IgD-negative memory B cell (primary cell): ENCODE results near the gene EXOSC5. TPM values are rescaled to one million over a fixed set of nuclear protein-coding genes. Genes with fewer than 3 reads are reported as not detected.
"Not testable (repeated sequence)": the region's sequence is repeated elsewhere in the genome, so short reads cannot be mapped to it uniquely, and the experiment has no call there.

Experiments used
- H3K27ac Mint-ChIP-seq, 3 donors: one replicate each; pipeline ENCODE4 v1.8.0; 2020 to 2022; ENCODE audit warnings: mild to moderate bottlenecking in 3 of 3, mixed read lengths in 3 of 3, moderate library complexity in 1 of 3
- H3K27me3 Mint-ChIP-seq: one replicate; pipeline ENCODE4 v1.8.0; 2021; ENCODE audit warnings: mixed read lengths
- H3K36me3 Mint-ChIP-seq: one replicate; pipeline ENCODE4 v1.8.0; 2020; ENCODE audit warnings: mild to moderate bottlenecking, mixed read lengths
- H3K4me1 Mint-ChIP-seq, 3 donors: one replicate each; pipeline ENCODE4 v1.8.0; 2020 to 2022; ENCODE audit warnings: mixed read lengths in 3 of 3, mild to moderate bottlenecking in 1 of 3
- H3K4me3 Mint-ChIP-seq, 4 donors: one replicate each; pipeline ENCODE4 v1.8.0; 2020 to 2022; ENCODE audit warnings: mild to moderate bottlenecking in 4 of 4, mixed read lengths in 4 of 4, moderate library complexity in 3 of 4
- H3K9me3 Mint-ChIP-seq, 3 donors: one replicate each; pipeline ENCODE4 v1.8.0; 2020 to 2021; ENCODE audit warnings: mixed read lengths in 3 of 3, mild to moderate bottlenecking in 1 of 3
- polyA plus RNA-seq: library from polyadenylated mRNA; unstranded; fragments of 300-500 nt; fragmentation: Illumina TruSeq; gene quantifications from one replicate; pipeline ENCODE4 v1.2.3, GENCODE V29; 2021

Gene EXOSC5
- 75.1 TPM for polyA plus RNA-seq

DNA sequence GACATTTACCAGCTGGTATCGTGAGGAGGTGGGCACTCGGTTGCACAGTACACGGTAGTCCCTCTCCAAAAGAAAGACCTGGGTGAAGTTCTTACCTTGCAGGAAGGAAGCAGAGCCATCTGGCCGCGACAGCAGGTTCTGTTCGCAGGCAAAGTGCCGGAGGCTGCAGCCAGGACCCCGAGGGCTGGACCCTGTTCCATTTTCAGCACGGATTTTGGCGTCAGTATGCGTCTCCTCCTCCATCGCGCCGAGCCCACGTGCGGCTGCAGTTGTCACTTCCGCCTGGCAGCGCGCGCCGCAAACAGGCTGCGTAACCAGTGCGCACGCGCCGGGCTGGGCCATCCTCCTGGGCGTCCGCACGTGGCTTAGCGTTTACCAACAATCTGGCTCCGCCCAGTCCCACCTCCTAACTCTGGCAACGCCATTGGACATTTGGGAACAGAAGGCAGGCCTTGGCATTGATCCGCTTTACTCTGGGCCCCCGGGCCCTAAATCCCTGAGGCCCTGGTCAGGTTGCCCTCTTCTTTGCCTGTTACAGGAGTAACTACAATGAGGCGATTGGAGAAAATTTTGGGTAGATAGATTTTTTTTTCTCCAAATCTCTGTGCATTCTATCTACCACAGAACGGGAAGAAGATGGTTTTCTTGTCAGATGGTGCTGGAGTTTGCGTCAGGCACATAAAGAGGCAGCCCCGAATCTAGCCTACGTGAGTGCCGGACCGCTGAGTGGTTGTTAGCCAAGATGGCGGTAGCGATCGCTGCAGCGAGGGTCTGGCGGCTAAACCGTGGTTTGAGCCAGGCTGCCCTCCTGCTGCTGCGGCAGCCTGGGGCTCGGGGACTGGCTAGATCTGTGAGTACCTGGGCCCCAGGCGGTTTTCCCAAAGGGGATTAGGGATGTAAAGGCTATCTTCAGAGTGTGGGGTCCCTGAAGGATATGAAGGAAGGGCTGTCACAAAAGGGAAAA, at the start of gene EXOSC5, which contains the start of gene BCKDHA:
Gene EXOSC5, minus strand, starts transcription at position 274 of the 964 bp plus-strand sequence. Its CDS starts 31 bp downstream, at position 243.
Gene BCKDHA, plus strand, starts transcription at position 733 of the 964 bp plus-strand sequence. Its CDS starts 10 bp downstream, at position 743.
- no peaks in the 10 kb centered on the region for H3K9me3 Mint-ChIP-seq
- peak within 1 kb of the TSS; percentile 93 to 99 (median 98) for H3K4me3 Mint-ChIP-seq
- peaks cover 2% of the 10 kb centered on the region for H3K36me3 Mint-ChIP-seq
- H3K4me1 Mint-ChIP-seq: peaks cover 24 to 30% (median 29%) of the 10 kb centered on the region in 3 donors
- peak within 1 kb of the TSS; percentile 98 to 100 (median 100) for H3K27ac Mint-ChIP-seq
- no peaks in the 10 kb centered on the region for H3K27me3 Mint-ChIP-seq

DNA sequence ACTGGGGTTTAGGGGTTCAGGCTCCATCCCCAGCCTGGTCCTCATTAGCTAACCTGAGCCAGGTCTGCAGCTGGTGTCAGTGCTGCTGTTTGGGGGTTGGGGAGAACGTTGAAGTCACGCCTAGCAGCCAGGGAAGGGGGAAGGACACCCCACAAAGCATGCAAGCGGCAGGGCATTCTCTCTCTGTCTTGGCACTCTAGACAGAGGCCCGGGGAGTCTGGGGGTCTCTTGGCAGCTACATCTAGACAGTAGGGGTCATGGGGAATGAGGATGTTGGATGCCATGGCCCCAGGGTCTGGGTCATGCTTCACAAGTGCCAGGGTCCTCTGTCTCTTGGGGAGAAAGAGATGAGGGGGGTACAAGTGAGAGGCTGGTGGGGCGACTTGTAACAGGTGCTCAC, 48.4 kb upstream of the EXOSC5 start:
- H3K9me3 Mint-ChIP-seq: no peaks in the 10 kb centered on the region
- peaks cover 4 to 12% (median 9%) of the 10 kb centered on the region in 3 donors for H3K4me1 Mint-ChIP-seq
- no peak overlapping the region for H3K27ac Mint-ChIP-seq
- no peak overlapping the region for H3K4me3 Mint-ChIP-seq
- H3K27me3 Mint-ChIP-seq: peaks cover 8% of the 10 kb centered on the region
- peaks cover 3% of the 10 kb centered on the region for H3K36me3 Mint-ChIP-seq

DNA sequence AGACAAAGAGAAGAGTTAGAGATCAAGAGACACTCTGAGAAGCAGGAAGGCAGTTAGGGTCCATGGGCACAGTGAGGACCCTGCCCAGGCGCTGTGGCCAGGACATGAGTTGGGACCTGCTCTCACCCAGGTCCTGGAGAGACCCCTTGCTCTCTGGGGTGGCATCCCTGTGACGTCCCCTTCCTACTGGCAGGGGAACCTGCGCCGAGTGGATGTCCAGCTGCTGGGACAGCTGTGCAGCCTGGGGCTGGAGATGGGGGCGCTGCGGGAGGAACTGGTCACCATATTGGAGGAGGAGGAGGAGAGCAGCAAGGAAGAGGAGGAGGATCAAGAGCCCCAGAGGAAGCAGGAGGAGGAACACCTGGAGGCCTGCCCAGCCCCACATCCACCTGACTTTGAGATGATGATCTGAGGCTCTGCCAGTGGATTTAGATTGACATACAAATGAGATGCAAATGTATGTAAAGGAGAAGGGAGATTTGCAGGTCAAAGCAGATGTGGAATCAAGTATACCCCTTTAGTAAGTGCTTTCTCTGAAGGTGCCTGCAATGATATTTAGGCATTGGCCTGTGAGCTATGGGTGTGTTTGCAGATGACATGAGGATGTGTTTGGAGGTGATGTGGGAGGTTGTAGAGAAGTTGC, 46.8 kb upstream of the EXOSC5 start:
- H3K4me1 Mint-ChIP-seq: peaks cover 0 to 7% (median 6%) of the 10 kb centered on the region in 3 donors
- peaks cover 3% of the 10 kb centered on the region for H3K36me3 Mint-ChIP-seq
- no peaks in the 10 kb centered on the region for H3K9me3 Mint-ChIP-seq
- no peak overlapping the region for H3K4me3 Mint-ChIP-seq
- H3K27ac Mint-ChIP-seq: peak overlapping the region in 1 of 3 donors; percentile 33
- peaks cover 7% of the 10 kb centered on the region for H3K27me3 Mint-ChIP-seq

DNA sequence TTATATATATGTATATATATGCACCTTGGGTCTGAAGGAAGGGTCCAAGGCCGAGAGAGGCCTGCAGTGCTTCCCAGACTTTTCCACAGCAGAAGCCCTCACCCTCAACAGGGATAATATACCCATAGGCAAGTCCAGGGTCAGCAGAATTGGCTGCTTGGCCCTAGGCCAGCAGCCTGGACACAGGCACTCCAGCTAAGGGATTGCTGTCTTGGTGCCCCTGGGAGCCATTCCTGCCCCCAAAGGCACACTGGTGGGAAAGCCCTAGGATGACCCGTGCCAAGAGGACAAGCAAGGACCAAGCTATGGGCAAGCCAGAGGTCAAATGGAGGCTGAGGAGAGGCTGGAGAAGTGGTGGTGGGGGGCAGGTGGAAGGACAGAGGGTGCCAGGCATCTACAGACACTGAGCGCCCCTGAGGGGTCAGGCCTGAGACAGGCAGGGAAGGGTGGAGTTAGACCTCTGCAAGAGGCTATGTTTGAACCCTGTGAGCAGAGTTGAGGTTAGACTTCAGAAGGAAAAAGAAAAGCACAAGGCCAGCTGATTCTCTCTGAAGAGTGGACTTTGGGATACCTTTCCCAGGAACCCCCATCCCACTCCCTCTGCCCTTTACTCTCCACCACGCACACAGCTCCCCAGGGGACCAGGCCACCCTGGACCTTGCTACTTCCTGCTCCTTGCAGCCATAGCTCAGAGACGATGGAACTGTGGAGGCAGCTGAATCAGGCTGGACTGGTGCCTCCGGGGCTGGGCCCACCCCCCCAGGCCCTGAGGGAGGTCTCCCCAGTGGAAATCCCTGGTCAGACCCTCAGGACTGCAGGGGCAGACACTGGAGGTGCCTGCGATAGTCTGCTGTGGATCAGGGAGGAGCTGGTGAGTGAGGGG, 45.6 kb upstream of the EXOSC5 start, which contains the start of gene ERICH4:
Gene ERICH4, plus strand, starts transcription at position 684 of the 883 bp plus-strand sequence. Its CDS starts 14 bp downstream, at position 698.
- H3K4me1 Mint-ChIP-seq: peaks cover 0 to 13% (median 7%) of the 10 kb centered on the region in 3 donors
- peaks cover 3% of the 10 kb centered on the region for H3K36me3 Mint-ChIP-seq
- peak within 1 kb of the TSS in 1 of 3 donors; percentile 31 for H3K27ac Mint-ChIP-seq
- peak within 1 kb of the TSS in 2 of 4 donors; percentile 39 to 56 for H3K4me3 Mint-ChIP-seq
- H3K27me3 Mint-ChIP-seq: peaks cover 7% of the 10 kb centered on the region
- no peaks in the 10 kb centered on the region for H3K9me3 Mint-ChIP-seq

DNA sequence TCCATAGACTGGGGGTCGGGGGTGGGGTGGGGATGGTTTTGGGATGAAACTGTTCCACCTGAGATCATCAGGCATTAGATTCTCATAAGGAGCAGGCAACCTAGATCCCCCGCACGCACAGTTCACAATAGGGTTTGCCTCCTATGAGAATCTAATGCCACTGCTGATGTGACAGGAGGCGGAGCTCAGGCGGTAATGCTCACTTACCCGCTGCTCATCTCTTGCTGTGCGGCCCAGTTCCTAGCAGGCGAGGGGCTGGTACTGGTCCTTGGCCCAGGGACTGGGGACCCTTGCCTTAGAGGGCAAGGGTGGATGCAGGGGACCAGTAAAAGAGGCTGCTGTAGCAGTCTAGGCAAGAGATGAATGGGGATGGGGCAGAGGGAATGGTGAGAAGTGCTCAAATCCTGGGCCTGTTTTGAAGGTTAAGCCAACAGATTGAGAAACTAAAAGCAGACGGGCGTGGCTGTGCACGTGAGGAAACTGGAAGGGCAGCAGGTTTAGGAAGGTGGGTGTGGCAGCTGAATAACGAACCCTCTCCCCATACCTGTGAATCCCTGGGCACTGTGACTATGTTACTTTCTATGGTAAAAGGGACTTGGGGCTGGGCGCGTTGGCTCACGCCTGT, 44.3 kb upstream of the EXOSC5 start:
- Mint-ChIP-seq H3K27ac (no peak overlapping the region), H3K27me3 (peaks cover 4% of the 10 kb centered on the region), H3K9me3 (no peaks in the 10 kb centered on the region), H3K36me3 (peaks cover 3% of the 10 kb centered on the region), H3K4me3 (peak overlapping the region in 2 of 4 donors; percentile 41 to 56), H3K4me1 (peaks cover 0 to 17% (median 13%) of the 10 kb centered on the region in 3 donors)

DNA sequence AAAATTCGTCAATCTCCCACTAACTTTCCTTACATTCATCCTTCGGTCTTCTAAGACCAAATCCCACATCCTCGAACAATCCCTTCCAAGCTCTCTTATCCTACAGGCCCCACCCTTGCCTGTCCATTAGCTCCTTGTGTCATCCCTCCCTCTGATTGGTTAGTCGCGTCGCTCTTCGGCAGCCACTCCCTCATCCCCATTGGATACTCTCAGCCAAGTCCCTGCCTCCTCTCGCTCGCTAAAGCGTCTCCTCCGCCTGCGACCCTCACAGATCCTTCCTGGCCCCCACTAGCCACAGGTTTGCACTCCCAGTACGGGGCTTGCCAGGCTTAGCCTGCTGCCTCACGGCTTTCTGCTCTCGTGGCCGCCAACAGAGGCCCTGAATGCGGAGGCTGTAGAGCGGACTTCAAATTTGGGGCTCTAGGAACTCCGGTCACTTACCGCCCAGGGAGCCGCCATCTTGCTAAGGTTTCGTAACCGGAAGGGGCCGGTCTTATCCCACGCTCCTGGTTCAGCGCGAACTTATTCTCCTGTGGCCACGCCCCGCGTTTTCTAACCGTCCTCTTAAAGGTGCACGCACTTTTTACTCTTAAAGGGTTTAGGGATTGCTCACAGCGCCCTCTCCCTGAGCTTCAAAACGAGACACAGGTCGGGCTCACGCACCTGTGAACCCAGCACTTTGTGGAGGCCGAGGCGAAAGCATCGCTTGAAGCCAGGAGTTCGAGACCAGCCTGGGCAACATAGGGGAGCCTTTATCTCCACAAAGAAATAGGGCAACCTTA, 42.5 kb upstream of the EXOSC5 start, which contains the start of gene DMAC2:
Gene DMAC2, minus strand, starts transcription at position 472 of the 782 bp plus-strand sequence. Its CDS starts 13 bp downstream, at position 459.
- H3K4me1 Mint-ChIP-seq: peaks cover 0 to 17% (median 13%) of the 10 kb centered on the region in 3 donors
- no peaks in the 10 kb centered on the region for H3K9me3 Mint-ChIP-seq
- peaks cover 3% of the 10 kb centered on the region for H3K36me3 Mint-ChIP-seq
- H3K27ac Mint-ChIP-seq: no peak within 1 kb of the TSS
- H3K27me3 Mint-ChIP-seq: peaks cover 4% of the 10 kb centered on the region
- peak within 1 kb of the TSS in 3 of 4 donors; percentile 7 to 71 (median 67) for H3K4me3 Mint-ChIP-seq

DNA sequence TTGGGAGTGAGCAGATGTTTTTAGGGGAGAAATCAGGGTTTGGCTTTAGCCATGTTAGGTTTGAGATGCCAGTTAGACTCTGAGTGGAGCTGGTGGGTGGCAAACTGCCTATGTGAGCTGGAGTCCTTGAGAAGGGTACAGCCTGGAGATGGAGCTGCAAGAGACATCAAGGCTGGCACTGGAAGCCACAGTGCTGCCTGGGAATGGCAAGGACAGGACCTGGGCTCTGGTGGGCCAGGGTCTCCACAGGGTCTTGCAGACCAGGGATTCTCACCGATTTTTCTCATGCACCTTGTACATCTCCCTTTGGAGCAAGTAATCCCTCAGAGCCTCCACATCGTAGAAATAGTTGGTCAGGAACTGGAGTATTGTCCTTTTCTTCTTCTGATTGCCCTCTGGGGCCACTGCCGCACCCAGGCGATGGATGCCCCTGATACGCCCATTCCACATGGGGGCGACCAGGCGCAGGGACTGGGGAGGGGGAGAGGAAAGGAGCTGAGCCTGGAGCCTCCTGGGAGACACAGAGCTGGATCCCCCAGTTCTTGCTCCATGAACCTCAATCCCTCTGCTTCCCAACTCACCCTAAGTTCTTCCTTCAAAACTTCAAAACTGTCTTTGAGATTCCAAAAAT, 40.9 kb upstream of the EXOSC5 start:
- Mint-ChIP-seq H3K36me3 (peaks cover 3% of the 10 kb centered on the region), H3K4me1 (peaks cover 0 to 14% (median 13%) of the 10 kb centered on the region in 3 donors), H3K27me3 (no peaks in the 10 kb centered on the region), H3K27ac (no peak overlapping the region), H3K4me3 (peak overlapping the region in 3 of 4 donors; percentile 67 to 75 (median 73)), H3K9me3 (no peaks in the 10 kb centered on the region)

DNA sequence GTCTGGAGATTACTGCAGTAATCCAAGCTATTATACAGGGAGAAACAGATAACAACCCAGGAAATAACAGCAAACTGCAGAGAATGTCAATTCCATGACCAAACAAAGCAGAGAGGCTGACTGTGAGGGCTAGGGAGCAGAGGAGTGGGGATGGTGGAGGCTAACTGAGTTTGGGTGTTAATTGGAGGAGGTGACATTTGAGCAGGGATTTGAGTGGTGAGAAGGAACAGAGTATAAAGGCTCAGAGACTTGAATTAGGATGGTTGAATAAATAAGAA, 39.5 kb upstream of the EXOSC5 start:
- Mint-ChIP-seq H3K9me3 (no peaks in the 10 kb centered on the region), H3K36me3 (peaks cover 3% of the 10 kb centered on the region), H3K27ac (peak overlapping the region in 1 of 3 donors; percentile 18), H3K27me3 (no peaks in the 10 kb centered on the region), H3K4me3 (peak overlapping the region in 3 of 4 donors; percentile 20 to 71 (median 60)), H3K4me1 (peaks cover 0 to 14% (median 11%) of the 10 kb centered on the region in 3 donors)

DNA sequence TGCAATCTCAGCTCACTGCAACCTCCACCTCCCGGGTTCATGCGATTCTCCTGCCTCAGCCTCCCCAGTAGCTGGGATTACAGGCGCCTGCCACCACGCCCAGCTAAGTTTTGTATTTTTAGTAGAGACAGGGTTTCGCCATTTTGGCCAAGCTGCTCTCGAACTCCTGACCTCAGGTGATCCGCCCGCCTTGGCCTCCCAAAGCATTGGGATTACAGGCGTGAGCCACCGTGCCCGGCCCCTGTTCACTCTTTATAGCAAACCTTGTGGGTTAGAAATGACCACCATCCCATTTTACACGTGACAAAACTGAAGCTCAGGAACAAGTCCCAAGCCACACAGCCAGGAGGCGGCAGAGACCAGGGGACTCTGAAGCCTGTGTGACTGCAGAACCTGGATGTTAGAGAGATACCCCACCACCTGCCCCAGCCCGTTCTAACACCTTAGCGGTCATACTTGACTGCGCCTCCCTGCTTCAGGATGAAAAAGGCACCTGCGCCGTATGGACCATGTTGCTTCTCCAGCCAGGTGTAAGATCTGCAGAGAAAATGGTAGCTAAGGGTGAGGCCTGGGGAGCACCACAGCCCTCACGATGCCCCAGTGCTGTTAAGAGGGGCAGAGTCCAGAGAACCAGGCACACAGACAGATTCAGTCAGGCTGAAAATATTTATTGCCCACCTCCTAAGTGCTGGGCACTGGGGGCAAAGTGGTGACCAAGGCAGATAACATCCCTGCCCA, 38.9 kb upstream of the EXOSC5 start:
- no peaks in the 10 kb centered on the region for H3K9me3 Mint-ChIP-seq
- H3K4me1 Mint-ChIP-seq: peaks cover 0 to 14% (median 11%) of the 10 kb centered on the region in 3 donors
- H3K27me3 Mint-ChIP-seq: no peaks in the 10 kb centered on the region
- H3K27ac Mint-ChIP-seq: no peak overlapping the region
- peaks cover 1% of the 10 kb centered on the region for H3K36me3 Mint-ChIP-seq
- H3K4me3 Mint-ChIP-seq: peak overlapping the region in 3 of 4 donors; percentile 20 to 71 (median 60)

DNA sequence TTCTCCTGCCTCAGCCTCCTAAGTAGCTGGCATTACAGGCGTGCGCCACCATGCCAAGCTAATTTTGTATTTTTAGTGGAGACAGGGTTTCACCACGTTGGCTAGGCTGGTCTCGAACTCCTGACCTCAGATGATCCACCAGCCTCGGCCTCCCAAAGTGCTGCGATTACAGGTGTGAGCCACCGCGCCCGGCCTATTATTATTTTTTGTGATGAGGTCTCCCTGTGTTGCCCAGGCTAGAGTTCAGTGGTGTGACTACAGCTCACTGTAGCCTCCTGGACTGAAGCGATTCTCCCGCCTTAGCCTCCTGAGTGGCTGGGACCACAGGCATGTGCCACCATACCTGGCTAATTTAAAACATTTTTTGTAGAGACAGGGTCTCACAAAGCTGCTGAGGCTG, 38.2 kb upstream of the EXOSC5 start:
- H3K27me3 Mint-ChIP-seq, H3K27ac Mint-ChIP-seq, H3K9me3 Mint-ChIP-seq, H3K36me3 Mint-ChIP-seq, H3K4me3 Mint-ChIP-seq: not testable (repeated sequence)
- H3K4me1 Mint-ChIP-seq: peaks cover 0 to 15% (median 9%) of the 10 kb centered on the region in 3 donors

DNA sequence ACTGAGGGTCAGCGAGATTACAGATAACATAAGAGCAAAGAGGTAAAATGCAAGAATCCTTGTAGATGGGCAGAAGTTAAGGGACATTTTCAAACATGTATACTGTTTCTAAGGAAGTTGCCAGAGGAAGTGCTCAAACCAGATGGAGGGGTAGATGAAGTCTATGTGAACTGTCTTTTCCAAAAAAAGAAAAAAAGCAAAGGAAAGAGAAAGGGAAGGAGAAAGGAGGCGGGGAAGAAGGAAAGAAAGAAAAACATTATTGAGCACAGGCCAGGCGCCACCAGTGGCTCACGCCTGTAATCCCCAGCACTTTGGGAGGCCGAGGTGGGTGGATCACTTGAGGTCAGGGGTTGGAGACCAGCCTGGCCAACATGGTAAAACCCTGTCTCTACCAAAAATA, 37.3 kb upstream of the EXOSC5 start:
- peaks cover 1% of the 10 kb centered on the region for H3K36me3 Mint-ChIP-seq

DNA sequence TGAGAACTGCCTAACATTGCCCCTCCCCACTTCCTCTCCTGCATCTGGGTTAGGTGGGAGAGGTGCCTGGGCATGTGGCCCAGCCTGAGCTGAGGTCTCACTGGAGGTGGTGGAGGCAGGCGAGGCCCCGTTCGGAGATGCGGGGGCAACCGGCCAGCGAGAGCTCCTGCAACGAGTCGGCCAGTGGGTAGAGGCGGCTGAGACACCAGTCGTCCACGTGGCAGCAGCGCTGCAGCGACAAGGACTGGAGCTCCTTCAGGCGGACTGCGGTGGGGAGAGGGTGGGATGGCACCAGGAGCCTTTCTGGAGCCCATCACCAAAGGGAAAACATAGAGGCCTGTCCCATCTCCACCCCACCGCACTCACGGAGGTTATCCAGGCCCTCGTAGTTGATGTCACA, 36.0 kb upstream of the EXOSC5 start:
- Mint-ChIP-seq H3K27me3 (no peaks in the 10 kb centered on the region), H3K36me3 (peaks cover 1% of the 10 kb centered on the region), H3K4me3 (no peak overlapping the region), H3K4me1 (peaks cover 0 to 8% (median 7%) of the 10 kb centered on the region in 3 donors), H3K27ac (no peak overlapping the region), H3K9me3 (no peaks in the 10 kb centered on the region)

More for the DNA sequence above, 37.3 kb upstream of the EXOSC5 start:
- Mint-ChIP-seq H3K4me1 (peaks cover 0 to 12% (median 9%) of the 10 kb centered on the region in 3 donors), H3K4me3 (no peak overlapping the region), H3K27me3 (no peaks in the 10 kb centered on the region), H3K9me3 (no peaks in the 10 kb centered on the region), H3K27ac (no peak overlapping the region)
